IPS-NIHi7 (cell line): ENCODE measurements around the gene STIMATE.

ENCODE experiments used
- DNase-seq: peaks from one replicate; pipeline ENCODE4 v3.0.0; 2012; ENCODE audit warnings: mixed read lengths; ENCODE audit errors: extremely low spot score

STIMATE gene

DNA sequence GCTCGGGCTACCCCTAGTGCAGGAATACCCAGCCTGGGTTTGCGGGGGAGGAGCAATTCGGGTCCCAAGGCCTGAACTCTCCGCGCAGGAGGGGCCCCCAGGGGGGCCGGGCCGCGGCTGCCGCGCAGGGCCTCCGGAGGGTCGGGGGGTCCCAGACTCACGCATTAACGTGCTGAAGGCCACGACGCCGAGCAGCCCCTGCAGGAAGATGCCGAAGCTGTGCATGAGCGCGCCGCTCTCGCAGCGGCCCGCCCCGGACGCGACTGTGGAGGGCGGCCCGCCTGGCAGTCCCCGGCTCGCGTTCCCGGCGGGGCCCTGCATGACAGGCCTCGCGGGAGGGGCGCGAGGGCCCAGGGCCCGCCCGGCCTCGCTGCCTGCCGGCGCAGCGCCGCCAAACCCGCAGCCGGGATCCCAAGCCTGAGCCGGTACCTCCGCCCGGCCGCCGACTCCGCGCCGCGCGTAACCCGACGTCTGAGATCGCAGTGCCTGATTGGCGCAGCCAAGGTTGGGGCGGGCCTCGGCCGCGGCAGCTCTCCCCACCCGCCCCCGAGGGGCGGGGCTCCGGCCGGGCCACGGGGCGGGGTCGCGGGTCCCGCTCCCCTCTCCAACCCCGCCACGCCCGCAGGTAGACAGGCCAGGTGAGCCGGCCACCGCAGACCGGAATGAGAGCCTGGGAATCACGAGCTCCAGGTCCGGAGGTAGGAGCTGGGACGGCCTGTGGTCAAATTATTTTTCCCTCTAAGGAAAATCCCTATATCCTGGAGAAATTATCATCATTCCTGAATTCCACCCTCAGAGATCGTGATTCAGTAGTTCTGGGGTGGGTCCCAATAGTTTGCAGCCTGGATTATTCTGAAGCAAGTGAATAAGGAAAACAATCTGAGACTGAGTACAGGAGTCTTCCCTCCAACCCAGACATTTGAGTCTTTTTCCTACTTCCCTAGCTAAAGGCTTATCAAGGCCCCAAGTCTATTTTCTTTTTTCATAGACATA is at the start of gene STIMATE:
STIMATE (minus strand) TSS at position 419 of the 993 bp plus-strand sequence; CDS start at position 321, 98 bp downstream.
- peak; percentile 99 for DNase-seq

DNA sequence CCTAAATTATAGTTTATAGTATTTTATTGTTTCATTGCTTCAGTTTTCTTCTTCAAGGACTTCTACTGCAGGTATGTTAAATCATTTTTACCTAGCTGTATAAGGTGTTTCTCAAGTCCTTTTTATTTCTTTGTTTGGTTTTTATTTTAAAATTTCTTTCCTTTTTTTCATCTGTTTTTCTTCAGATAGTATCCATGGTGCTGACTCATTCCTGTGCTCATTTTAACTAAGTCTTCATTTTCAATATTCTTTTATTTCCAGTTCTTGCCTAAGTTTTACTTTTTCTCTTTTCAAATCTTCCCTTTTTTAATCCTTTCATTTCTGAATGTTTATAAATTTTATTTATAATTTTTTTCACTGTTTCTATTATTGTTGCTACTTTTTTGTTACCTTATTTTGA is 42.3 kb upstream of the STIMATE start:
- DNase-seq, result no peak

DNA sequence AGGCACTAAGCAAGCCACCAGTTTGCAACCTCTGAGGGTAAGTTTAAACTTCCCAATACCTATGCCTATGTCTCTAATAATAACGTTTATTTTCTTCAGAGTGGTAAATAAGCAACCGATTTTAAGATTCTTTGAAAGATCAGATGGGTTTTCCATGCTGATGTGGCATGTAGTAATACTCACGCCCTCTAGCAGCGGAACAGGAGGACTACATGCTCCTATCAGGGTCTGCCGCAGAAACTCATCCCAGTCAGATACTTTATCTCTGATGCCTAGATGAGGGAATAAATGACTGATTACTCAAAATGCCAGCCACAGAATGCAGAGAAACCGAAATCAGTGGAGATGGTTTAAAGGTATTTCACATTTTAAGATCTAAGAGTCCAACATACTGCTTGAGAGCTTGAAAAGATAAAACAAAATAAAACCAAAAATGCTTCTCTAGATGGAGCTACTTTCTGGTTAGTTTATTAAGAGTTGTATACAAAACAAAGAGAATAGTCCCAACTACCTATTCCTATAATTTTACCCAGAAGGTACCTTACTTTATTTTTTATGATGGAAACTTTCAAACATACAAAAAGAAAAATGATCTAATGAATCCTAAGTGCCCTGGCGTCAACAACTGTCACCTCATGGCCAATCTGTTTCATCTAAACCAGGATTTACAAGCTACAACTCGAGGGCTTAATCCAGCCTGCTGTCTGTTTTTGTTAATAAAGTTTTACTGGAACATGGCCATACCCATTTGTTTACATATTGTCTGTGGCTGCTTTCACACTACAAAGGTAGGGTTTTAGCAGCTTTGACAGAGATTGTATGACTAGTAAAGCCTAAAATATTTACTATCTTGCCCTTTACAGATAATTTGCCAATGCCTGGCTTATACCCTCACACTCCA is 37.5 kb upstream of the STIMATE start:
- DNase-seq, result peak; percentile 75

DNA sequence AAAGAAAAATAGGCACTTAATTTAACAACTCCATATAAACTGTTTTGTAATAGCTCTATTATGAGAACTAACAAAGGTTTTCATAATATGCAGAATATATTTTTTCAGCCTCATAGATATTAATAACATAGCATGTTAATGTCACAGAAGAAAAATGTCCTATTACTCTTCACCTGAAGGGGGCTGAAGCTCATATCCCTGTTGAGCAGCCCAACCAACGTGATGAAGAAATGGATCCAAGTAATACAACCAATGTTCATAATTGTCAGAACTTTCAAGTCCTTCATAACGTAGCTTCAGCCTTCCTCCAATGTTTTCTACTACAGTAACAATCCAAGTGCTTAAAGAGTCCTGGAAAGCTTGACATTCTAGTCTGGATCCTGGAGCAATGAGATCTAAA is 34.5 kb upstream of the STIMATE start:
- no peak for DNase-seq

DNA sequence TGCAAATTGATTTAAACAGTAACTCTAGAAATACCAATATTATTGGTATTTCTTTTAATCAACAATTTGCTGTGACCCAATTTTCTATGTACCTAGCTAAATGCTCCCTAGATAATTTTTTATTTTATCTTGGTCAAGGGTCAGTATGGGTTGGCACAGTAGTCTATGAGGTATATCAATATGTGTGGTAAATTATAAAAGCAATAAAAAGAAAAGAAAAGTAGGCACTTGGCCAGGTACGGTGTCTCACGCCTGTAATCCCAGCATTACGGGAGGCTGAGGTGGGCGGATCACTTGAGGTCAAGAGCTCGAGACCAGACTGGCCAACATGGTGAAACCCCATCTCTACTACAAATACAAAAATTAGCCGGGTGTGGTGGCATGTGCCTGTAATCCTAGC is 34.0 kb upstream of the STIMATE start:
- DNase-seq, result no peak

DNA sequence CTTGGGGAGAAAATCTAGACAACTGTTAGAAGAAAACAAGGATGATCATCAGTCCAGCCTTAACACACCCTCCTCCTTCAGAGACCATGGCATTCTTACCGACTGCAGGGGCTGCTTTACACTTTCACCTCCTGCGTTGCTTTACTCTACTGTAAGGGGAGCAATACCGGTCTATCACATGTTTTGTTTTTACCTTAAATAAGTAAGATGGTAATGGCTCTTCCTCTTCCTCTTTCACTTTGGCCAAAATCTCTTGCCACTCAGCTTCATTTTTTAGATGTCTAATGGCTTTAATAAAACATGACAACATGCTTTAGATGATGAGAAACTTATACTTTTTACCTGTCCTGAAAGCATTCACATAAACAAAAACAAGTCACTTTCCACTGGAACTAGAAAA is 33.4 kb upstream of the STIMATE start:
- no peak for DNase-seq

DNA sequence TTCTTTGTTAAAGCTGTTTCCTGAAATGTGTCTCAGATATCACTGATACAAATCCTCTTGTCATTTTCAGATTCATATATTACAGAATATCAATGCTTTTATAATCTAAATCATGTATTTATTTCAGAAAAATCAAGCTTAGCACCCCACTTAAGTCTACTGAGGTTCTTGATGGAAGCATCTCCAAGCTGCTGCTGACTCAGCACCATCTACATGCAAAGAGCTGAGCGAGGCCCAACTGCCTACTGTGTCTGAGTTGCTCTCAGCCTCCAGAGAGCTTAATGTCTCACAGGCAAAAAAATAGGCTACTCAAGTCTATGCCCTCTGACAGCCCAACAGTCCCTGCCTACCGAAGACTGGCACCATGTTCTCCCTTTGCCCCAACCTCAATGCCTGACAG is 29.2 kb upstream of the STIMATE start:
- no peak for DNase-seq

DNA sequence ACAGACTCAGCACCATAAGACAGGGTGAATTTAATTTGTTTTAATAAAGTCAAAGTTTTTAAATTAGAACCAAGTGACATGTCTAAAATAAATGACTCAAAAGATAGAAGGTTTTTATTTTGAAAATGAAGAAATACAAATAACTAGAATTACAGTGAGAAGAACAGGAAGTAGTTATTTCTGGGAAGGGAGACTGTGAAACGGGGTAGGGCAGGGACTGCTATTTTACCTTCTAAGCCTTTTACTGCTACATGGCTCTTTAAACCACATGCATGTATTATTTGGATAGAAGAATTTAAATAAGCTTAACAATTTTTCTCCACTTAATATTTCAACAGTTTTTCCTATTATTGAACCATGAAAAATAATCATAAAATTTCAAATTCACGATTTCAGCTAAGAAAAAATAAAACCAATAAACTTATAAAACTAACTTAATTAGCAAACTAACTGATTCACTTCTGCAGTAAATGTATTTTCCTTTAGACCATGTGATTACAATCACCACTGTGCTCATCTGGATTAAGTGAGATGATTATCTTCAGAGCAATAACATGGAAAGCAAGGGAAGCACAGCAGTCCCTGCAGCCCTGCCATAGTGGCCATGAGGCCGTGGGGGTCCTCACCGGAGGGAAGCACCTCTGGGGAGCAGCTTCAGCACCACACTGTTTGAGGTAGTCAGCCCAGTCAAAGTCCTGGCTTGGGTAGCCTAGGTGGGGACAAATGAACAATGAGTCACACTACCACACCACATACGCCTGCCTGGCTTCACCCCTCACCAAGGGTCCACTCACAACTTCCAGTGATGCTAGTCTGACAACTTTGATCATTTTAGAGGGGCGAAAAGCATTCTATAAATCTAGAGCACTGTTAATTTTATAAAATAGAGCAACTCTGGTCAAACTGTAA is 28.3 kb upstream of the STIMATE start:
- DNase-seq, result no peak

DNA sequence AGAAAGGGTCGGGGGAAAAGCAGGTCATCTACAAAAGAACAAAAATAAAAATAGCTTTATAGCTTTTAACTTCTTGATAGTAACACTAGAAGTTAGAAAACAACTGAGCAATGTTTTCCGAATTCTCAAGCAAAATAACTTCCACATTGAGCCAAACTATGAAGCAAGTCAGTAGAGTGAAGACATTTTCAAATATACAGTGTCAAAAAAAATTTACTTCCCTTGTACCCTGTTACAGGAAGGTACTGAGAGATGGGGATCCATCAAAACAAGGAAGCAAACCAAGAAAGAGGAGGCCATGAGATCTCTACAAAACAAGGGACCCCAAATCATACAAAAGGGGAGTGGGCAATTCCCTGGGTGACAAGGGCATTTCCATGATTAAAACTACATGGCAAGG is 26.6 kb upstream of the STIMATE start:
- no peak for DNase-seq

DNA sequence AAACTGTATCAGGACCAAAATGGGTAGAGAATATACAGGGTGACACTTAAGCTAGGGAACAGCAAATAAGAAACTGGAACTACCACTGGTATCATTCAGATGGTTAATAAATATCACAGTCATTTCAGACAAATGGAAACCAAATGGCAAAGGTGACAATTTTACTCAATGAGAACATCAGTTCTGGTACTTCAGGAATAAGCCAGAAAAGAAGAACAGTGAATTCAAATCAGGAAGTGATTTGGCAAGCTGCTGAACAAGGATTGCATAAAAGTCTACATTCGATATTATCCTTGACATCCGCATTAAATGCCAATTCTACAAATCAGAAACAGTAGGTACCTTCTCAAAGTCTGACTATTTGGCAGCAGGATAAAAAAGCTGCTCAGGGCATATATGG is 23.5 kb upstream of the STIMATE start:
- DNase-seq, result no peak

DNA sequence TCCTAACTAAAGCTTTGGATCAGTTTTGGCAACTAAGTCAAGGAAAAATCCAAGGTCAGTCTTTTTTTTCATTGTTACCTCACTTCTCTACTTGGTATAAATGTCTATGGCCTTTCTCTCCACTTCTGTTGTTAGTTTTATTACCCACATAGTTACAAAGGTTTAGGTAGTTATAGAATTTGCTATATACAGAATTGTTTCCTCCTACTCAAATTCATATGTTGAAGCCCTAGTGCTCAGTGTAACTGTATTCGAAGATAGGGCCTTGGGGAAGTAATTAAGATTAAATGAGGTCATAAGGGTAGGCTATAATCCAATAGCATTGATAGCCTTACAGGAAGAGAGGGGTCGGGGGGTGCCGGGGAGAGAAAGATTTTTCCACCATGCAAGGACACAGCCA is 19.7 kb upstream of the STIMATE start:
- no peak for DNase-seq

DNA sequence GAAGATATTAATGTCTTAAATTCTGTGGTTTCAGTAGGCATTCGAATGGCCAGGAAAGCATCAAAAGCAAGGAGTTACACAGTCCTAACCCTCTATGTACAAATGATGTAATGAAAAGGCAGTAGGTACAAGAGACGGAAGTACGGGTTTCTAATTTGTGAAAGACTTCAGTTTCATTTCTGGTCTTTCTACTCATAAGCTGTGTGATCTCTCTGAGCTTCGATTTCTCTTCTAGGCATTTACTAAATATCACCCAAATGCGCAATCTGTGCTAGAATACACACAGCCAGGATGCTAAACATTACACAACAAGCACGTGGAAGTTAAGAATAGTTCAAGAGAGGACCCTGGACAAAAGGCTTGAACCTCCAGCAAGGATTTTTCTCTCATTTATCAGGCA is 17.9 kb upstream of the STIMATE start:
- no peak for DNase-seq

DNA sequence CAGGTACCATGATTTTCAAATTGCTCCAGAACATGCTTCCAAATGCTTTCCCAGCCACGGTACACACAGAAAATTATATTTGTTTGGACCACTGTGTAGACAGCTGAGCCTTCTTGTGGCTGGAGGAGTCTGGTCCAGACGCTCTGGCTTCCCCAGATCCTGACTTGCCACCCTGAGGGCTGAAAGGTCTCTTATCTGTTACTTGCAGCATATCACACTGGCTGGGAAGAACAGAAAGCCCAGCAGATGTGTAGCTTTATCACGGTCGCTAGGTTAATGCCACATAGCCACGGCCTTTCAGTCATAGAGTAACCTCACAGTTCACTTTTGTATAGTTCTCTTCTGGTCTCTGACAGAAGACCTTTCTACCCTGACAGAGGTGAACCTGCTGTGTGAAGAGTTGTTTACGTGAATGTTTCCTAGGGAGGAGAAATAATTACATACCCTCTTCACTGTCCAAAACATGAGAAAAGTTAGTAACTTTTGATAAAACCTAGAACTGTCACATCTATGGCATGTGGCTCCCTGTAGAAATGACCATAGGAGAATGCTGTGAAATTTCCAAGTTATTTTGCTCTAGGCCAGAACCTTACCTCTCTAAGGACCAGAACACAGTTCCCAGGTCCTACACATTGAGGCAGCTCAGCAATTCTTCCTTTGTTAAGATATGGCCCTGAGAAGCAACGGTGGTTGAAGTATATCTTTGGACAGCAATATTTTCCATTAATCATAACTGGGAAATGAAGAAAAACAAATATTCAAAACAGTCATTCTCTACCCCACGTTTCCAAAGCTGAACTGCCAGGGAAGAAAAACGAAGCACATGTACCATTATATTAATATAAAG is 15.8 kb upstream of the STIMATE start:
- no peak for DNase-seq

DNA sequence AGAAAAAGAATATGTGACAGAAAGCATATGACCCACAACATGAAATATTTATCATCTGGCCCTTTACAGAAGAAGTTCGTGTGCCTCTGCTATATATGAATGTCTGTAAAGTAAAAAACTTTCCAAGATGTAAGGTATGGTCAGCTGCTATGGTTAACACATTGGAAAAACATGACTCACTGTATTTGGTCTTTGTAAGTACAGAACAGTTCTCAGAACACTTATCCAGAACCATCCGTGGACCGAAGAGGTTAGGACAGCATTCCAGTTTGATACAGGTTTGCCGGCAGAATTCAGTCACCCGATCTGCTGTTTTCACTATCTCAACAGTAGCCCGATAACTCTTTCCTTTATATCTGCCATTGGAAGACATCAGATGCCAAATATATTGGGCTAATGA is 13.5 kb upstream of the STIMATE start:
- DNase-seq, result no peak

DNA sequence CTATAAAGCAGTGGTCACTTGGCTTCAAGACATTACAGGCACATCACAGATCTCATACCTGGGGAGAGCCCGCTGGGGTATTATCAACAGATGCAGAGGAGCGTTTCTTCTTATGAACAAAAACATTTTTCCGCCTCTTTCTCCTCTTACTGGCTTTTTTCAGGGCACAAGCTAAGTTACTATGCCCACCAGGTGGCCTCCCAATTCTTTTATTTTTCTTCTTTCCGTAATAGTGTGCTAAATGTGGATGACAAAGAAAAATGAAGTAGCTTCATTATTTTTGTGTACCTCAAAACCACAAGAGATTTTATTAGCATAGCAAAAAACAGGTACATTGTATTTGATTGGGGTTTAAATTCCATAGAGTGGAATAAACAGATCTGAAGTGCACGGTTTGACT is 10.1 kb upstream of the STIMATE start:
- DNase-seq, result no peak

DNA sequence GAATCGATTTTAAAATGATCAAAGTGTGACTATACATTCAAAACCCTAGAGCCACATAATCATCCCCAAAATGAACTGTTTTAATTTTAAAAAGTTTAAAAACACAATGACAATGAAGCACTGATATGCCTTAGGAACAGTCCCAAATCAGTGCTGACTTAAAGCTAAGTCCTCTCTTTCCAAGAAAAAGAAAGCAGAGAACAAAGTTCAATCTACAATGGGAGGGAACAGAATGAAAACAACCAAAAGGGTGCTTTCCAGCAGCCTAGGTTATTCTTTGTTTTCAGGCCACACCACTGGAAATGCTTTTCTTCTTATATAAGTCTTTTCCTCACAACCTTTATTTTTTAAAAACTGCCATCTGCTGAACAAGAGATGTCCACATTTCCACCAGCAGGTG is 7.2 kb upstream of the STIMATE start:
- no peak for DNase-seq

DNA sequence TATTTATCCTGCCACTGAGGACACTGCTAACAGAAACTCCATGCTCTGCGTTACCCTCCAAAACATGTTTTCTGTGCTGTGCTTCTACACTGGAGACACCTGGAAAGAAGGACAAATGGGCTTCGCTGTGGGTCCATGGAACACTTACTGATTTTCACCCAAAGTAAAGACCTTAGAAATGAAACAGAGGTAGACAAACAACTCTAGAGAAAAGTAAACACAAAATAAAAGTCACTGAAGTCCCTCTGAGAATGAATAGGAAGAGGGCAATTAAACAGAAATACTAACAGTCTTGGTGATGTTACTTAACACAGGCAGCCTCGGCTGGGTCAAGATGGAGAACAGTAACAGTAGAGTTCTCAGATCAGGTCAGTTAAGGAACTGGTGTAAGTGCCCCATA is 6.7 kb upstream of the STIMATE start:
- DNase-seq, result no peak

DNA sequence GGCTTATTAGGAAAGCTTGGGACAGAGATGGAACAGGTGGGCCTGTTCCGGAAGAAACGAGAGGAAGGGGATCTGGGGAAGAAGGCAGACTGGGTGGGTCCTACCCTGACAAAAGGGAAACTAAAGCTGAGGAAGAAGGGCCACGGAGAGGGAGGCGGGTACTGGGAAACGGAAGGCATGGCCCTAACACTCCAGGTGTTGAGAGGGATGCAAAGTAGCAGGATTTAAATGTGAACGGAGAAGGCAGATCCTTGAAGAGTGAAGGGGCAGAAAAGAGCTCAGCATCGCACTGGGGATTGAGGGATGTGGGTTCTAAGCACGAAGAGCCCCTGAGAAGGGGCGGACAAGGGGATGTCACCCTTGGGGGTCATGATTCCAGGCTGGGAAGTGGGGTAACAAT is 735 bp downstream of the STIMATE start:
- peak; percentile 68 for DNase-seq

DNA sequence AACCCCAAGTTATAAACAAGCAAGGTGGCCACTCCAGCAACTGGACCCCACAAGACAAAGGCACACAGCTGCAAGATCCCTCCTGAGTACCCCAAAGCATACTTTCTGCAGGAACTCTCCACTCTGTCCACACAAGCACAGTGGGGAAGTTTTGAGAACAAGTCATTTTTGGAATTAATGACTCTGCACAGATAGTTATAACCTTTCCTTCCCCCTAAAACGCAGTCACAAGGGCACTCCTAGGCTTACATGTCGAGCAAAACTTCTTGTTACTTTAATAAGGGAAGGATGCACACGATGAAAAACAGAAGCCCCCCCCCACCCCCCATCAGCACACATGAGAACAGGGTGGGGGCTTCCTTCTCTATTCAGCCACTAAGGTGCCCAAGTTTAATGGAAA is 1.2 kb downstream of the STIMATE start:
- no peak for DNase-seq

DNA sequence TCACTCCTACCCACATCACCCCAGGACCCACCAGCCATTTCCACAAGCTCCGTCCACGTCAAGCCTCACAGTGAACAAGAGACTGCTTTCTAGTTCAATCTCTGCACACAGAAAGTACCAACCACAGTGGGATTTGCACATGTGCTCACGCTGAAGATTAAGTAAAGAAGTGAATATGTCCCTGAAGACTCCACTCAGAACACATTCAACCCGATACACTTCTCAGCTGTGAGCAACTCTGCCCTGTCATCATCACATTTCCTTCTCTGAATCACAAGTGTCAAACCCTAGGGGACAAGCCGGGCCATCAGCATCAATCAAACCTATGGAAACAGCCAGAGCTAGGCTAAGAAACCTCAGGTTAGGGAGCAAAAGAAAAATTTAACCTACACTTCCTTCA is 1.9 kb downstream of the STIMATE start:
- DNase-seq, result no peak

DNA sequence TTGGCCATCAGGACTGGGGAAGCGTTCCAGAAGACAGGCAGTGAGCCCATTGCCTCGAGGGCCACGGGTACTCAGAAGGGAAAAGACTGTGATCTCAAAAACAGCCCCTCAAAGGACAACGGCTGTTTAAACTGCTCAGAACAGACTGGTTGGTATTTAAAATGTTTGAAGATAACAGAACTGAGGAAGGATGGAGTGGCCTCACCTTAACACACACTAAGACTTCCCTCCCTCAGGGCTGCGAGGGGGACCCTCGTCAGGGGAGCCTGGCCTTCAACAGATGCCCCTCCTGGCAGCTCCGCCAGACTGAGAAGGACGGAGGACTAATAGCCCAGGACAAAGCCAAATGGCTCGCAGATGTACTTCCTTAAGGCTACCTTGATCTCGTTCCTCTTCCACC is 2.6 kb downstream of the STIMATE start:
- DNase-seq, result no peak
